Hepatocyte (in vitro differentiated cells): Measurements from ENCODE around the gene CLEC2B. TPM values are rescaled to one million over a fixed set of nuclear protein-coding genes. Genes with fewer than 3 reads are reported as not detected.

Source experiments
- DNase-seq: peaks from one replicate; pipeline ENCODE4 v3.0.0-alpha.2; 2016; ENCODE audit warnings: low spot score
- H2AFZ ChIP-seq: fragments of 200-600 bp; sonication (generic); 2 replicates; pipeline ENCODE4 v1.6.0; 2016; ENCODE audit warnings: antibody characterized with exemption, mild to moderate bottlenecking
- H3K27ac ChIP-seq: fragments of 200-600 bp; sonication (generic); 2 replicates; pipeline ENCODE4 v1.5.1; 2016; ENCODE audit warnings: mild to moderate bottlenecking
- H3K27me3 ChIP-seq: fragments of 200-600 bp; sonication (generic); 2 replicates; pipeline ENCODE4 v1.6.1; 2016
- H3K36me3 ChIP-seq: fragments of 200-600 bp; sonication (generic); replicated peaks from 2 replicates; pipeline ENCODE4 v1.5.1; 2016; ENCODE audit warnings: low read depth; ENCODE audit not compliant: insufficient read depth
- H3K4me1 ChIP-seq: fragments of 200-600 bp; sonication (generic); 2 replicates; pipeline ENCODE4 v1.5.1; 2016; ENCODE audit warnings: mild to moderate bottlenecking, moderate library complexity; ENCODE audit not compliant: insufficient read depth
- H3K4me2 ChIP-seq: fragments of 200-600 bp; sonication (generic); 2 replicates; pipeline ENCODE4 v1.6.0; 2016
- H3K4me3 ChIP-seq: fragments of 200-600 bp; sonication (generic); 2 replicates; pipeline ENCODE4 v1.5.1; 2016; ENCODE audit warnings: mild to moderate bottlenecking
- H3K79me2 ChIP-seq: fragments of 200-600 bp; sonication (generic); 2 replicates; pipeline ENCODE4 v1.6.0; 2017; ENCODE audit warnings: mild to moderate bottlenecking
- H3K9me2 ChIP-seq: fragments of 200-600 bp; sonication (generic); replicated peaks from 2 replicates; pipeline ENCODE4 v1.6.0; 2017; ENCODE audit warnings: mild to moderate bottlenecking; ENCODE audit not compliant: insufficient read depth
- H3K9me3 ChIP-seq: fragments of 200-600 bp; sonication (generic); 2 replicates; pipeline ENCODE4 v1.5.1; 2016; ENCODE audit warnings: low read depth, mild to moderate bottlenecking
- H4K20me1 ChIP-seq: fragments of 200-600 bp; sonication (generic); 2 replicates; pipeline ENCODE4 v1.6.0; 2016; ENCODE audit warnings: mild to moderate bottlenecking; ENCODE audit not compliant: insufficient read depth, poor library complexity, severe bottlenecking
- EZH2 ChIP-seq: fragments of 200-600 bp; sonication (generic); IDR thresholded peaks from 2 replicates; pipeline ENCODE4 v1.6.1; 2016; ENCODE audit warnings: antibody characterized with exemption, mild to moderate bottlenecking, borderline replicate concordance
- EZH2phosphoT487 ChIP-seq: fragments of 200-600 bp; sonication (generic); IDR thresholded peaks from one replicate; pipeline ENCODE4 v1.6.1; 2018; ENCODE audit warnings: antibody characterized with exemption, mild to moderate bottlenecking, low read depth, moderate library complexity; ENCODE audit not compliant: unreplicated experiment, severe bottlenecking
- WGBS: methylation state at CpG from one replicate; pipeline ENCODE4 v1.1.6; 2016; ENCODE audit warnings: low lambda C conversion rate; ENCODE audit errors: missing lambda C conversion rate; 5-methylcytosine and 5-hydroxymethylcytosine counted together
- polyA plus RNA-seq: library from polyadenylated mRNA; unstranded; fragments of >200 nt; fragmentation: Nextera tagmentation; extraction: Ambion mirVana; gene quantifications from 2 replicates; pipeline ENCODE4 v1.2.1, GENCODE V29; 2016
- total RNA-seq: library from RNA; depleted of rRNA; stranded (reverse); fragments of >200 nt; gene quantifications from 2 replicates; pipeline ENCODE4 v1.2.3, GENCODE V29; 2014
- TF ChIP-seq, protein P1 (sequence below): fragments of 200-600 bp; sonication (generic); IDR thresholded peaks from 2 replicates; pipeline ENCODE4 v1.5.1; 2016; ENCODE audit warnings: antibody characterized with exemption, mild to moderate bottlenecking; ENCODE audit not compliant: poor library complexity

Gene CLEC2B
- total and polyA plus RNA-seq, 2 experiments from 2014 or later = 4.9 to 5.7 TPM

DNA sequence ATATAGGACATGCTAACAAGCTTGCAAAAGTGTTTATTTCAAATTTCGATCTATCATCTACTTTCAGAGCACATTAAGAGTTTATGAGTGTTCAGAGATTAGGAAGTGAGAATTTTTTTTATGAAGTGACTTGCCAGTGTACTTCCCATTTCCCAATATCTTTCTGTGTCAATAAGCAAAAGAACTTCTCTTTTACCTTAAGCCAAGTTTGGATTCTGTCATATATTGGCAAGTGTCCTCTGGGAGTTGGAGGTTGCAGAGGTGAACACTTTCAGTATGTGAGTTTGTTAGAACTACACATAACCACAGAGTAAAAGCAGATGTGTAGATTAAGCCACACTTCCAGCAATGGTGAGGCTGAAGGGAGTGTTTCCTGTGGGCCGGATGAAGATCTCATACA, 58.5 kb downstream of the CLEC2B start:
- Histone ChIP-seq H3K4me1 (no peaks in the 10 kb centered on the region), H3K36me3 (no peaks in the 10 kb centered on the region), H3K9me2 (no peaks in the 10 kb centered on the region), H4K20me1 (no peaks in the 10 kb centered on the region), H3K79me2 (no peaks in the 10 kb centered on the region), H2AFZ (no peak overlapping the region), H3K9me3 (no peaks in the 10 kb centered on the region), H3K27me3 (no peaks in the 10 kb centered on the region), H3K27ac (no peak overlapping the region), H3K4me3 (no peak overlapping the region), H3K4me2 (no peak overlapping the region)
- no peak for DNase-seq
- no peak for TF ChIP-seq EZH2phosphoT487
- no peak for TF ChIP-seq EZH2
- TF ChIP-seq, protein P1, sequence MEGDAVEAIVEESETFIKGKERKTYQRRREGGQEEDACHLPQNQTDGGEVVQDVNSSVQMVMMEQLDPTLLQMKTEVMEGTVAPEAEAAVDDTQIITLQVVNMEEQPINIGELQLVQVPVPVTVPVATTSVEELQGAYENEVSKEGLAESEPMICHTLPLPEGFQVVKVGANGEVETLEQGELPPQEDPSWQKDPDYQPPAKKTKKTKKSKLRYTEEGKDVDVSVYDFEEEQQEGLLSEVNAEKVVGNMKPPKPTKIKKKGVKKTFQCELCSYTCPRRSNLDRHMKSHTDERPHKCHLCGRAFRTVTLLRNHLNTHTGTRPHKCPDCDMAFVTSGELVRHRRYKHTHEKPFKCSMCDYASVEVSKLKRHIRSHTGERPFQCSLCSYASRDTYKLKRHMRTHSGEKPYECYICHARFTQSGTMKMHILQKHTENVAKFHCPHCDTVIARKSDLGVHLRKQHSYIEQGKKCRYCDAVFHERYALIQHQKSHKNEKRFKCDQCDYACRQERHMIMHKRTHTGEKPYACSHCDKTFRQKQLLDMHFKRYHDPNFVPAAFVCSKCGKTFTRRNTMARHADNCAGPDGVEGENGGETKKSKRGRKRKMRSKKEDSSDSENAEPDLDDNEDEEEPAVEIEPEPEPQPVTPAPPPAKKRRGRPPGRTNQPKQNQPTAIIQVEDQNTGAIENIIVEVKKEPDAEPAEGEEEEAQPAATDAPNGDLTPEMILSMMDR = no peak
- 83% methylated on average over 2 of the region's 2 CpGs for WGBS

- TF ChIP-seq EZH2 = no peak
- no peak for TF ChIP-seq EZH2phosphoT487
- TF ChIP-seq, protein P1 = no peak
- H3K36me3 ChIP-seq = no peaks in the 10 kb centered on the region
- no peaks in the 10 kb centered on the region for H3K9me3 ChIP-seq
- no peak overlapping the region for H3K27ac ChIP-seq
- H3K4me2 ChIP-seq = no peak overlapping the region
- H3K4me3 ChIP-seq = no peak overlapping the region
- no peaks in the 10 kb centered on the region for H3K4me1 ChIP-seq
- no peaks in the 10 kb centered on the region for H4K20me1 ChIP-seq
- H3K9me2 ChIP-seq = no peaks in the 10 kb centered on the region
- no peaks in the 10 kb centered on the region for H3K27me3 ChIP-seq
- no peak for DNase-seq
- no peak overlapping the region for H2AFZ ChIP-seq
- H3K79me2 ChIP-seq = no peaks in the 10 kb centered on the region
These were observed 59.3 kb downstream of the CLEC2B start for GRCh38 chr12:9809866-9810265.

DNA sequence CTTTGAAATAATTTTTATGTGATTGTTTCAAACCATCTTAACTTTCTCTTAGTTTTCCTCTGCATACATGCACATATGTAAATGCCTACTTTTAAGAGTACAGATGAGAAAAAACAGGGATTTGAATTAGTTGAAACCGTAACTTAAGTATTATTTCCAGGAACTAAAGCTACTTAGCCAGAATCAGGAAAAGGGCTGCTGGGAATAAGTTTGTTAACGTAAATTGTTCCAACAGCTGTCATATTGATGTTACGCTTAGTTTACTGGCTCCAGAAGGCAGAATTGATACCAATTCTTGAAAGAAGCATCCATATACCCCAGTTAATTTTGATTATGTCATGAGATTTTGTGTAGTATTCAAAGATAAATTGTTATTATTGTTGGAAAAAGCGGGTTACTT, 59.8 kb downstream of the CLEC2B start:
- DNase-seq = no peak
- no peaks in the 10 kb centered on the region for H3K27me3 ChIP-seq
- no peaks in the 10 kb centered on the region for H3K9me3 ChIP-seq
- WGBS = 81% methylated on average over 4 of the region's 4 CpGs
- H3K79me2 ChIP-seq = no peaks in the 10 kb centered on the region
- H3K9me2 ChIP-seq = no peaks in the 10 kb centered on the region
- H3K36me3 ChIP-seq = no peaks in the 10 kb centered on the region
- no peaks in the 10 kb centered on the region for H3K4me1 ChIP-seq
- H4K20me1 ChIP-seq = no peaks in the 10 kb centered on the region
- no peak for TF ChIP-seq EZH2
- no peak for TF ChIP-seq EZH2phosphoT487
- TF ChIP-seq, protein P1 = no peak
- H2AFZ ChIP-seq = no peak overlapping the region
- no peak overlapping the region for H3K4me2 ChIP-seq
- H3K27ac ChIP-seq = no peak overlapping the region
- H3K4me3 ChIP-seq = no peak overlapping the region

DNA sequence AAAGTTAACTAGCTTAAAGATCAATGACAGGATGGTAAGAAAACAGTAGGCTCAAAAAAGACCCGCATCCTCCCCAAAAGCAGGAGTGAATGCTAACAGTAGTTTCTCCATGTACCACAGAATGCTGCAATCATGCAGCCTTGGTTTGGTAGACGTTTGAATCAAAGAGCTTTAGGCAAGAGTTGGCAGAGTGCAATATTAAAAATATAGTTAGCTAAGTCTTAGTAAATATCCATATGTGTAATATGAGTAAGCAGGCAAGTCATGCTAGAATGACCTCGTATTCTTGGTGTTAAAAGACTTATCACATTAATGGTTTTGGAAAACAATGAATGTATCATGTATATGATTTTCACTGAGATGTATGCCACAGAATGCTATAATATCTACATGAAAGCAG, 60.6 kb downstream of the CLEC2B start:
- TF ChIP-seq EZH2phosphoT487 (no peak), EZH2 (no peak)
- TF ChIP-seq, protein P1 = no peak
- Histone ChIP-seq H3K4me2 (no peak overlapping the region), H3K27ac (no peak overlapping the region), H3K79me2 (no peaks in the 10 kb centered on the region), H3K4me3 (no peak overlapping the region), H4K20me1 (no peaks in the 10 kb centered on the region), H3K27me3 (no peaks in the 10 kb centered on the region), H2AFZ (no peak overlapping the region), H3K36me3 (no peaks in the 10 kb centered on the region), H3K9me3 (no peaks in the 10 kb centered on the region), H3K4me1 (no peaks in the 10 kb centered on the region), H3K9me2 (no peaks in the 10 kb centered on the region)
- WGBS = 80% methylated on average over 3 of the region's 3 CpGs
- no peak for DNase-seq
